HepG2 (cell line): ENCODE results near the gene IFNAR1.
A peak's percentile ranks its signal among the peaks of the same experiment; 100 is the strongest.

Experiments used
- ATF7-NPFF ChIP-seq: sonication (generic); formaldehyde crosslinking; IDR thresholded peaks from 2 replicates; pipeline ENCODE4 v1.8.1; 2023; ENCODE audit warnings: mild to moderate bottlenecking, low read depth, missing genetic modification reagents, moderate library complexity
- ELF4 ChIP-seq: sonication (generic); formaldehyde crosslinking; IDR thresholded peaks from 2 replicates; pipeline ENCODE4 v1.5.0; 2020; ENCODE audit warnings: missing genetic modification reagents, mild to moderate bottlenecking, moderate library complexity, borderline replicate concordance
- MAZ ChIP-seq, 2 experiments: sonication (generic) in 1 of 2; formaldehyde crosslinking in 1 of 2; IDR thresholded peaks; 2 replicates each; pipeline versions ENCODE4 v1.5.0 to v1.6.1; 2012 to 2020; ENCODE audit warnings: low read depth in 2 of 2, mild to moderate bottlenecking in 2 of 2, borderline replicate concordance in 1 of 2, improper control_type of control experiment in 1 of 2, low read length in 1 of 2, missing genetic modification reagents in 1 of 2, moderate library complexity in 1 of 2
- MYPOP ChIP-seq: sonication (generic); formaldehyde crosslinking; IDR thresholded peaks from 2 replicates; pipeline ENCODE4 v1.8.1; 2023; ENCODE audit warnings: mild to moderate bottlenecking, moderate library complexity, missing genetic modification reagents
- POLR2A ChIP-seq, 2 experiments: IDR thresholded peaks; 2 replicates each; pipeline ENCODE4 v1.6.1; 2011; ENCODE audit warnings: low read depth in 2 of 2, low read length in 2 of 2, mild to moderate bottlenecking in 1 of 2, moderate library complexity in 1 of 2; ENCODE audit not compliant: insufficient read depth in 1 of 2
- POLR2AphosphoS5 ChIP-seq: IDR thresholded peaks from 2 replicates; pipeline ENCODE4 v1.6.1; 2012; ENCODE audit warnings: low read depth, low read length
- STAT6 ChIP-seq: sonication (generic); formaldehyde crosslinking; IDR thresholded peaks from 2 replicates; pipeline ENCODE4 v1.4.0; 2020; ENCODE audit warnings: missing genetic modification reagents, mild to moderate bottlenecking, borderline replicate concordance
- ZBTB40 ChIP-seq, 2 experiments: fragments of 450-650 bp in 1 of 2; sonication (generic) in 1 of 2; formaldehyde crosslinking in 1 of 2; IDR thresholded peaks; 2 replicates each; pipeline versions ENCODE4 v1.6.1 to v1.8.0; 2016 to 2022; ENCODE audit warnings: antibody characterized with exemption in 1 of 2, mild to moderate bottlenecking in 1 of 2, missing genetic modification reagents in 1 of 2
- ZNF274 ChIP-seq: sonication (generic); formaldehyde crosslinking; IDR thresholded peaks from 2 replicates; pipeline ENCODE4 v1.5.1; 2020; ENCODE audit warnings: mild to moderate bottlenecking, missing genetic modification reagents
- ZNF501 ChIP-seq: sonication (generic); formaldehyde crosslinking; IDR thresholded peaks from 2 replicates; pipeline ENCODE4 v1.5.1; 2020; ENCODE audit warnings: mild to moderate bottlenecking, moderate library complexity, missing genetic modification reagents
- ZNF788 ChIP-seq: sonication (generic); formaldehyde crosslinking; IDR thresholded peaks from 2 replicates; pipeline ENCODE4 v1.5.0; 2020; ENCODE audit warnings: mild to moderate bottlenecking, missing genetic modification reagents, borderline replicate concordance
- ZNF816 ChIP-seq: sonication (generic); formaldehyde crosslinking; IDR thresholded peaks from 2 replicates; pipeline ENCODE4 v1.8.0; 2022; ENCODE audit warnings: missing genetic modification reagents, mild to moderate bottlenecking, borderline replicate concordance

- 0 out of 2 replicates have a peak, but pooled peaks have one; percentile 37 for TF ChIP-seq ZNF816
- TF ChIP-seq ZNF274 (CRISPR knock-in tag), result no peak
- no peak for TF ChIP-seq MAZ (IDR thresholded peaks at IDR 0.05; ENCODE audit: borderline replicate concordance, low read depth, low read length)
- TF ChIP-seq MAZ (CRISPR knock-in tag; IDR thresholded peaks at IDR 0.05; ENCODE audit: low read depth), result no peak
- no peak for TF ChIP-seq STAT6 (CRISPR knock-in tag)
- peak in 1 of 2 experiments; percentile 64; a peak in 2 of 4 replicates for TF ChIP-seq POLR2A (IDR thresholded peaks at IDR 0.05; ENCODE audit: insufficient read depth in 1 of 2, low read depth in 2 of 2, low read length in 2 of 2)
- TF ChIP-seq POLR2AphosphoS5, result no peak
- no peak for TF ChIP-seq ELF4 (CRISPR knock-in tag)
- no peak for TF ChIP-seq ZBTB40 (IDR thresholded peaks at IDR 0.05)
- no peak for TF ChIP-seq ZBTB40 (CRISPR knock-in tag; IDR thresholded peaks at IDR 0.05)
- TF ChIP-seq ATF7-NPFF (CRISPR knock-in tag), result no peak
- TF ChIP-seq MYPOP (CRISPR knock-in tag), result no peak; the same call in 1 of the 2 replicates
- TF ChIP-seq ZNF788, result no peak
- no peak for TF ChIP-seq ZNF501 (CRISPR knock-in tag)
Measured at GRCh38 chr21:33403128-33403785, 78.5 kb downstream of the IFNAR1 start, which contains the start of gene IFNGR2.
